GM23338 (cell line): ENCODE results near the gene GJC2. TPM values are rescaled to one million over a fixed set of nuclear protein-coding genes. Genes with fewer than 3 reads are reported as not detected.

Experiments
- ATAC-seq: fragments of 200-7000 bp; cut with Tn5 transposase; 3 replicates; pipeline ENCODE4 v1.9.1; 2020
- DNase-seq: peaks from one replicate; pipeline ENCODE4 v3.0.0-alpha.2; 2015; ENCODE audit warnings: low spot score
- H2AFZ ChIP-seq: fragments of 200-600 bp; sonication (generic); 2 replicates; pipeline ENCODE4 v1.8.0; 2016; ENCODE audit warnings: antibody characterized with exemption, mild to moderate bottlenecking, moderate library complexity
- H3F3A ChIP-seq: fragments of 200-600 bp; sonication (generic); replicated peaks from 2 replicates; pipeline ENCODE4 v1.8.0; 2017; ENCODE audit warnings: antibody characterized with exemption, mixed run types, low read depth
- H3K27ac ChIP-seq: fragments of 200-600 bp; sonication (generic); 2 replicates; pipeline ENCODE4 v1.6.1; 2016; ENCODE audit warnings: low read depth
- H3K27me3 ChIP-seq: fragments of 200-600 bp; sonication (generic); 2 replicates; pipeline ENCODE4 v1.8.0; 2016; ENCODE audit warnings: mild to moderate bottlenecking, mixed run types, moderate library complexity; ENCODE audit not compliant: insufficient read depth
- H3K36me3 ChIP-seq: fragments of 200-600 bp; sonication (generic); 2 replicates; pipeline ENCODE4 v1.8.0; 2016; ENCODE audit warnings: mild to moderate bottlenecking; ENCODE audit not compliant: insufficient read depth
- H3K4me1 ChIP-seq: fragments of 200-600 bp; sonication (generic); 2 replicates; pipeline ENCODE4 v1.8.0; 2016; ENCODE audit warnings: mild to moderate bottlenecking, moderate library complexity; ENCODE audit not compliant: insufficient read depth
- H3K4me2 ChIP-seq: fragments of 200-600 bp; sonication (generic); 2 replicates; pipeline ENCODE4 v1.7.1; 2017; ENCODE audit warnings: mixed run types
- H3K4me3 ChIP-seq: fragments of 200-600 bp; sonication (generic); 2 replicates; pipeline ENCODE4 v1.6.1; 2016; ENCODE audit warnings: mixed run types
- H3K79me2 ChIP-seq: fragments of 200-600 bp; sonication (generic); replicated peaks from 2 replicates; pipeline ENCODE4 v1.8.0; 2017; ENCODE audit warnings: mild to moderate bottlenecking; ENCODE audit not compliant: insufficient read depth
- H3K9me2 ChIP-seq: fragments of 200-600 bp; sonication (generic); 2 replicates; pipeline ENCODE4 v1.8.0; 2017; ENCODE audit not compliant: insufficient read depth
- H4K20me1 ChIP-seq: fragments of 200-600 bp; sonication (generic); replicated peaks from 2 replicates; pipeline ENCODE4 v1.8.0; 2017; ENCODE audit warnings: mild to moderate bottlenecking; ENCODE audit not compliant: insufficient read depth
- H3K27ac Mint-ChIP-seq: 2 replicates; pipeline ENCODE4 v1.8.0; 2020; ENCODE audit warnings: inconsistent platforms, mild to moderate bottlenecking, moderate library complexity, mixed read lengths
- H3K27me3 Mint-ChIP-seq: 3 replicates; pipeline ENCODE4 v1.8.0; 2022; ENCODE audit warnings: low read depth, mild to moderate bottlenecking, moderate library complexity, mixed read lengths, inconsistent platforms; ENCODE audit not compliant: insufficient read depth, poor library complexity
- H3K36me3 Mint-ChIP-seq: 3 replicates; pipeline ENCODE4 v1.8.0; 2021; ENCODE audit warnings: low read depth, mild to moderate bottlenecking, inconsistent platforms, moderate library complexity, mixed read lengths
- H3K4me1 Mint-ChIP-seq: 3 replicates; pipeline ENCODE4 v1.8.0; 2020; ENCODE audit warnings: mild to moderate bottlenecking, inconsistent platforms, mixed read lengths
- H3K4me3 Mint-ChIP-seq: 3 replicates; pipeline ENCODE4 v1.8.0; 2021; ENCODE audit warnings: moderate library complexity, mild to moderate bottlenecking, inconsistent platforms, mixed read lengths
- H3K9me3 Mint-ChIP-seq: 3 replicates; pipeline ENCODE4 v1.8.0; 2020; ENCODE audit warnings: moderate library complexity, mild to moderate bottlenecking, inconsistent platforms, mixed read lengths
- CREB1 ChIP-seq: fragments of 250-450 bp; sonication (Bioruptor Pico); IDR thresholded peaks from 2 replicates; pipeline ENCODE4 v1.5.0; 2020; ENCODE audit warnings: low read depth, mild to moderate bottlenecking, moderate library complexity
- EZH2 ChIP-seq: fragments of 200-600 bp; sonication (generic); IDR thresholded peaks from one replicate; pipeline ENCODE4 v1.8.0; 2017; ENCODE audit warnings: antibody characterized with exemption, mild to moderate bottlenecking, low read depth; ENCODE audit not compliant: unreplicated experiment
- EZH2phosphoT487 ChIP-seq: fragments of 200-600 bp; sonication (generic); IDR thresholded peaks from one replicate; pipeline ENCODE4 v1.8.1; 2018; ENCODE audit warnings: antibody characterized with exemption; ENCODE audit not compliant: unreplicated experiment
- JUNB ChIP-seq: IDR thresholded peaks from one replicate; pipeline ENCODE4 v1.6.1; 2016; ENCODE audit warnings: antibody characterized with exemption; ENCODE audit not compliant: unreplicated experiment
- NANOG ChIP-seq: IDR thresholded peaks from 2 replicates; pipeline ENCODE4 v1.6.1; 2016; ENCODE audit warnings: antibody characterized with exemption, borderline replicate concordance
- POLR2AphosphoS5 ChIP-seq: IDR thresholded peaks from 2 replicates; pipeline ENCODE4 v1.6.1; 2016; ENCODE audit warnings: antibody characterized with exemption, low read depth
- STAT1 ChIP-seq: IDR thresholded peaks from one replicate; pipeline ENCODE4 v1.6.1; 2016; ENCODE audit warnings: antibody characterized with exemption; ENCODE audit not compliant: unreplicated experiment
- ZNF114 ChIP-seq: fragments of 250-450 bp; sonication (Bioruptor Pico); IDR thresholded peaks from 2 replicates; pipeline ENCODE4 v1.5.0; 2020; ENCODE audit warnings: mild to moderate bottlenecking, moderate library complexity
- ZNF331 ChIP-seq: fragments of 250-450 bp; sonication (Bioruptor Pico); IDR thresholded peaks from 2 replicates; pipeline ENCODE4 v1.5.0; 2020; ENCODE audit warnings: low read depth, mild to moderate bottlenecking, moderate library complexity
- polyA plus RNA-seq: library from polyadenylated mRNA; unstranded; fragments of >200 nt; fragmentation: Nextera tagmentation; extraction: Ambion mirVana; gene quantifications from 2 replicates; pipeline ENCODE4 v1.2.1, GENCODE V29; 2016
- total RNA-seq: library from RNA; depleted of rRNA; stranded (reverse); fragments of >200 nt; shearing (Covaris generic); gene quantifications from 2 replicates; pipeline ENCODE4 v1.2.3, GENCODE V29; 2014
- TF ChIP-seq, protein P1 (sequence below): IDR thresholded peaks from 2 replicates; pipeline ENCODE4 v1.6.1; 2016; ENCODE audit warnings: antibody characterized with exemption
- TF ChIP-seq, protein P2 (sequence below): fragments of 250-450 bp; sonication (Bioruptor Pico); IDR thresholded peaks from 2 replicates; pipeline ENCODE4 v1.5.0; 2020; ENCODE audit warnings: mild to moderate bottlenecking, moderate library complexity
- TF ChIP-seq, protein P3 (sequence below): IDR thresholded peaks from one replicate; pipeline ENCODE4 v1.6.1; 2018; ENCODE audit warnings: antibody characterized with exemption; ENCODE audit not compliant: unreplicated experiment
- TF ChIP-seq, protein P4 (sequence below), 2 experiments: fragments of 200-600 bp in 1 of 2; sonication (generic) in 1 of 2; conservative IDR thresholded peaks; 2 replicates each; pipeline versions ENCODE4 v1.5.1 to v1.6.1; 2016 to 2017; ENCODE audit warnings: antibody characterized with exemption in 2 of 2, low read depth in 2 of 2, mild to moderate bottlenecking in 2 of 2, moderate library complexity in 1 of 2

GJC2 gene
- total and polyA plus RNA-seq, 2 experiments from 2014 or later: 0.15 to 1.2 TPM

DNA sequence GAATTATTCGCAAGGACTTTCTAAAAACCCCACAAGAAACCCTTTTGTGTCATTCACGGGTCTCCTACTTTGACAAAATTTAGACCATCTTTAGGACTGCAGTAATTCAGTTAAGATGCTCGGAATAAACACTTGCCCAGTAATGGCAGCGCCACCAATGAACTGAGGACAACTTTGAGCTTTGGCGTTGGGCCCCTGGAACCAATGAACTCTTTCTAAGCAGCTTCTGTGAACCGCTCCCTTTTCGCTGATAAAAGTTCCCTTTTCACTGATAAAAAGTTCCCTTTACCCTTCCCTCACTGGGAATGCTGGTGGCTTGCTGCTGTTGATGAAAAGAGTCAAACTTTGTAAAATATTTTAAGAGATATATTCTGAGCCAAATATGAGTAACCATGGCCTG, 39.2 kb upstream of the GJC2 start:
- TF ChIP-seq JUNB (no peak), EZH2 (no peak), POLR2AphosphoS5 (no peak), STAT1 (no peak), NANOG (no peak), ZNF331 (CRISPR knock-in tag) (no peak), CREB1 (CRISPR knock-in tag) (no peak), ZNF114 (CRISPR knock-in tag) (no peak), EZH2phosphoT487 (no peak)
- TF ChIP-seq, protein P1, sequence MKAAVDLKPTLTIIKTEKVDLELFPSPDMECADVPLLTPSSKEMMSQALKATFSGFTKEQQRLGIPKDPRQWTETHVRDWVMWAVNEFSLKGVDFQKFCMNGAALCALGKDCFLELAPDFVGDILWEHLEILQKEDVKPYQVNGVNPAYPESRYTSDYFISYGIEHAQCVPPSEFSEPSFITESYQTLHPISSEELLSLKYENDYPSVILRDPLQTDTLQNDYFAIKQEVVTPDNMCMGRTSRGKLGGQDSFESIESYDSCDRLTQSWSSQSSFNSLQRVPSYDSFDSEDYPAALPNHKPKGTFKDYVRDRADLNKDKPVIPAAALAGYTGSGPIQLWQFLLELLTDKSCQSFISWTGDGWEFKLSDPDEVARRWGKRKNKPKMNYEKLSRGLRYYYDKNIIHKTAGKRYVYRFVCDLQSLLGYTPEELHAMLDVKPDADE: no peak
- TF ChIP-seq, protein P2, sequence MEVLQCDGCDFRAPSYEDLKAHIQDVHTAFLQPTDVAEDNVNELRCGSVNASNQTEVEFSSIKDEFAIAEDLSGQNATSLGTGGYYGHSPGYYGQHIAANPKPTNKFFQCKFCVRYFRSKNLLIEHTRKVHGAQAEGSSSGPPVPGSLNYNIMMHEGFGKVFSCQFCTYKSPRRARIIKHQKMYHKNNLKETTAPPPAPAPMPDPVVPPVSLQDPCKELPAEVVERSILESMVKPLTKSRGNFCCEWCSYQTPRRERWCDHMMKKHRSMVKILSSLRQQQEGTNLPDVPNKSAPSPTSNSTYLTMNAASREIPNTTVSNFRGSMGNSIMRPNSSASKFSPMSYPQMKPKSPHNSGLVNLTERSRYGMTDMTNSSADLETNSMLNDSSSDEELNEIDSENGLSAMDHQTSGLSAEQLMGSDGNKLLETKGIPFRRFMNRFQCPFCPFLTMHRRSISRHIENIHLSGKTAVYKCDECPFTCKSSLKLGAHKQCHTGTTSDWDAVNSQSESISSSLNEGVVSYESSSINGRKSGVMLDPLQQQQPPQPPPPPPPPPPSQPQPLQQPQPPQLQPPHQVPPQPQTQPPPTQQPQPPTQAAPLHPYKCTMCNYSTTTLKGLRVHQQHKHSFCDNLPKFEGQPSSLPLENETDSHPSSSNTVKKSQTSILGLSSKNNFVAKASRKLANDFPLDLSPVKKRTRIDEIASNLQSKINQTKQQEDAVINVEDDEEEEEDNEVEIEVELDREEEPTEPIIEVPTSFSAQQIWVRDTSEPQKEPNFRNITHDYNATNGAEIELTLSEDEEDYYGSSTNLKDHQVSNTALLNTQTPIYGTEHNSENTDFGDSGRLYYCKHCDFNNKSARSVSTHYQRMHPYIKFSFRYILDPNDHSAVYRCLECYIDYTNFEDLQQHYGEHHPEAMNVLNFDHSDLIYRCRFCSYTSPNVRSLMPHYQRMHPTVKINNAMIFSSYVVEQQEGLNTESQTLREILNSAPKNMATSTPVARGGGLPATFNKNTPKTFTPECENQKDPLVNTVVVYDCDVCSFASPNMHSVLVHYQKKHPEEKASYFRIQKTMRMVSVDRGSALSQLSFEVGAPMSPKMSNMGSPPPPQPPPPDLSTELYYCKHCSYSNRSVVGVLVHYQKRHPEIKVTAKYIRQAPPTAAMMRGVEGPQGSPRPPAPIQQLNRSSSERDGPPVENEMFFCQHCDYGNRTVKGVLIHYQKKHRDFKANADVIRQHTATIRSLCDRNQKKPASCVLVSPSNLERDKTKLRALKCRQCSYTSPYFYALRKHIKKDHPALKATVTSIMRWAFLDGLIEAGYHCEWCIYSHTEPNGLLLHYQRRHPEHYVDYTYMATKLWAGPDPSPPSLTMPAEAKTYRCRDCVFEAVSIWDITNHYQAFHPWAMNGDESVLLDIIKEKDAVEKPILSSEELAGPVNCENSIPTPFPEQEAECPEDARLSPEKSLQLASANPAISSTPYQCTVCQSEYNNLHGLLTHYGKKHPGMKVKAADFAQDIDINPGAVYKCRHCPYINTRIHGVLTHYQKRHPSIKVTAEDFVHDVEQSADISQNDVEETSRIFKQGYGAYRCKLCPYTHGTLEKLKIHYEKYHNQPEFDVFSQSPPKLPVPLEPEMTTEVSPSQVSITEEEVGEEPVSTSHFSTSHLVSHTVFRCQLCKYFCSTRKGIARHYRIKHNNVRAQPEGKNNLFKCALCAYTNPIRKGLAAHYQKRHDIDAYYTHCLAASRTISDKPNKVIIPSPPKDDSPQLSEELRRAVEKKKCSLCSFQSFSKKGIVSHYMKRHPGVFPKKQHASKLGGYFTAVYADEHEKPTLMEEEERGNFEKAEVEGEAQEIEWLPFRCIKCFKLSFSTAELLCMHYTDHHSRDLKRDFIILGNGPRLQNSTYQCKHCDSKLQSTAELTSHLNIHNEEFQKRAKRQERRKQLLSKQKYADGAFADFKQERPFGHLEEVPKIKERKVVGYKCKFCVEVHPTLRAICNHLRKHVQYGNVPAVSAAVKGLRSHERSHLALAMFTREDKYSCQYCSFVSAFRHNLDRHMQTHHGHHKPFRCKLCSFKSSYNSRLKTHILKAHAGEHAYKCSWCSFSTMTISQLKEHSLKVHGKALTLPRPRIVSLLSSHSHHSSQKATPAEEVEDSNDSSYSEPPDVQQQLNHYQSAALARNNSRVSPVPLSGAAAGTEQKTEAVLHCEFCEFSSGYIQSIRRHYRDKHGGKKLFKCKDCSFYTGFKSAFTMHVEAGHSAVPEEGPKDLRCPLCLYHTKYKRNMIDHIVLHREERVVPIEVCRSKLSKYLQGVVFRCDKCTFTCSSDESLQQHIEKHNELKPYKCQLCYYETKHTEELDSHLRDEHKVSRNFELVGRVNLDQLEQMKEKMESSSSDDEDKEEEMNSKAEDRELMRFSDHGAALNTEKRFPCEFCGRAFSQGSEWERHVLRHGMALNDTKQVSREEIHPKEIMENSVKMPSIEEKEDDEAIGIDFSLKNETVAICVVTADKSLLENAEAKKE: no peak
- TF ChIP-seq, protein P3, sequence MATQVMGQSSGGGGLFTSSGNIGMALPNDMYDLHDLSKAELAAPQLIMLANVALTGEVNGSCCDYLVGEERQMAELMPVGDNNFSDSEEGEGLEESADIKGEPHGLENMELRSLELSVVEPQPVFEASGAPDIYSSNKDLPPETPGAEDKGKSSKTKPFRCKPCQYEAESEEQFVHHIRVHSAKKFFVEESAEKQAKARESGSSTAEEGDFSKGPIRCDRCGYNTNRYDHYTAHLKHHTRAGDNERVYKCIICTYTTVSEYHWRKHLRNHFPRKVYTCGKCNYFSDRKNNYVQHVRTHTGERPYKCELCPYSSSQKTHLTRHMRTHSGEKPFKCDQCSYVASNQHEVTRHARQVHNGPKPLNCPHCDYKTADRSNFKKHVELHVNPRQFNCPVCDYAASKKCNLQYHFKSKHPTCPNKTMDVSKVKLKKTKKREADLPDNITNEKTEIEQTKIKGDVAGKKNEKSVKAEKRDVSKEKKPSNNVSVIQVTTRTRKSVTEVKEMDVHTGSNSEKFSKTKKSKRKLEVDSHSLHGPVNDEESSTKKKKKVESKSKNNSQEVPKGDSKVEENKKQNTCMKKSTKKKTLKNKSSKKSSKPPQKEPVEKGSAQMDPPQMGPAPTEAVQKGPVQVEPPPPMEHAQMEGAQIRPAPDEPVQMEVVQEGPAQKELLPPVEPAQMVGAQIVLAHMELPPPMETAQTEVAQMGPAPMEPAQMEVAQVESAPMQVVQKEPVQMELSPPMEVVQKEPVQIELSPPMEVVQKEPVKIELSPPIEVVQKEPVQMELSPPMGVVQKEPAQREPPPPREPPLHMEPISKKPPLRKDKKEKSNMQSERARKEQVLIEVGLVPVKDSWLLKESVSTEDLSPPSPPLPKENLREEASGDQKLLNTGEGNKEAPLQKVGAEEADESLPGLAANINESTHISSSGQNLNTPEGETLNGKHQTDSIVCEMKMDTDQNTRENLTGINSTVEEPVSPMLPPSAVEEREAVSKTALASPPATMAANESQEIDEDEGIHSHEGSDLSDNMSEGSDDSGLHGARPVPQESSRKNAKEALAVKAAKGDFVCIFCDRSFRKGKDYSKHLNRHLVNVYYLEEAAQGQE: no peak
- TF ChIP-seq, protein P4, sequence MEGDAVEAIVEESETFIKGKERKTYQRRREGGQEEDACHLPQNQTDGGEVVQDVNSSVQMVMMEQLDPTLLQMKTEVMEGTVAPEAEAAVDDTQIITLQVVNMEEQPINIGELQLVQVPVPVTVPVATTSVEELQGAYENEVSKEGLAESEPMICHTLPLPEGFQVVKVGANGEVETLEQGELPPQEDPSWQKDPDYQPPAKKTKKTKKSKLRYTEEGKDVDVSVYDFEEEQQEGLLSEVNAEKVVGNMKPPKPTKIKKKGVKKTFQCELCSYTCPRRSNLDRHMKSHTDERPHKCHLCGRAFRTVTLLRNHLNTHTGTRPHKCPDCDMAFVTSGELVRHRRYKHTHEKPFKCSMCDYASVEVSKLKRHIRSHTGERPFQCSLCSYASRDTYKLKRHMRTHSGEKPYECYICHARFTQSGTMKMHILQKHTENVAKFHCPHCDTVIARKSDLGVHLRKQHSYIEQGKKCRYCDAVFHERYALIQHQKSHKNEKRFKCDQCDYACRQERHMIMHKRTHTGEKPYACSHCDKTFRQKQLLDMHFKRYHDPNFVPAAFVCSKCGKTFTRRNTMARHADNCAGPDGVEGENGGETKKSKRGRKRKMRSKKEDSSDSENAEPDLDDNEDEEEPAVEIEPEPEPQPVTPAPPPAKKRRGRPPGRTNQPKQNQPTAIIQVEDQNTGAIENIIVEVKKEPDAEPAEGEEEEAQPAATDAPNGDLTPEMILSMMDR (conservative IDR thresholded peaks at IDR 0.05; ENCODE audit: low read depth in 2 of 2): no peak
- ATAC-seq (no peak), DNase-seq (no peak)
- H3K27ac Mint-ChIP-seq: no peak overlapping the region
- peaks cover 4% of the 10 kb centered on the region; the same call in 1 of the 2 replicates for H3K4me1 ChIP-seq
- no peaks in the 10 kb centered on the region for H3K36me3 ChIP-seq
- H4K20me1 ChIP-seq: no peaks in the 10 kb centered on the region; the same call in 1 of the 2 replicates
- H3K27me3 Mint-ChIP-seq: peaks cover 17% of the 10 kb centered on the region
- H3K9me3 Mint-ChIP-seq: peaks cover 7% of the 10 kb centered on the region
- peaks cover 12% of the 10 kb centered on the region for H3K4me1 Mint-ChIP-seq
- no peak overlapping the region for H3K27ac ChIP-seq
- H3K9me2 ChIP-seq: 0 out of 2 replicates have a peak, but pooled peaks cover 4% of the 10 kb centered on the region
- no peak overlapping the region for H3K4me3 ChIP-seq
- peaks cover 10% of the 10 kb centered on the region; the same call in 1 of the 2 replicates for H3K27me3 ChIP-seq
- H3K36me3 Mint-ChIP-seq: peaks cover 8% of the 10 kb centered on the region; the same call in 2 of the 3 replicates
- no peaks in the 10 kb centered on the region for H3F3A ChIP-seq
- no peak overlapping the region; the same call in 2 of the 3 replicates for H3K4me3 Mint-ChIP-seq
- no peak overlapping the region for H3K4me2 ChIP-seq
- peaks cover 8% of the 10 kb centered on the region for H3K79me2 ChIP-seq
- H2AFZ ChIP-seq: no peak overlapping the region
